ENCODE measurements around the gene THADA.
A peak's percentile ranks its signal among the peaks of the same experiment; 100 is the strongest.
"Not testable (repeated sequence)": the region's sequence is repeated elsewhere in the genome, so short reads cannot be mapped to it uniquely, and the experiment has no call there.

THADA gene

GRCh38 chr2:43410055-43410604 lies 185.7 kb downstream of the THADA start:
- no peak for DNase-seq

GRCh38 chr2:43408407-43409160 lies 187.3 kb downstream of the THADA start:
- no peak for DNase-seq

GRCh38 chr2:43407935-43408334 lies 187.9 kb downstream of the THADA start:
- no peak for DNase-seq

- no peak for DNase-seq
Measured at GRCh38 chr2:43406651-43407279, 189.1 kb downstream of the THADA start.

- peak; percentile 7 for DNase-seq
Measured at GRCh38 chr2:43405829-43406228, 190.0 kb downstream of the THADA start.

GRCh38 chr2:43402452-43402937 lies 193.3 kb downstream of the THADA start:
- no peak for DNase-seq

GRCh38 chr2:43402002-43402401 lies 193.8 kb downstream of the THADA start:
- DNase-seq, result no peak

- no peak for DNase-seq
Measured at GRCh38 chr2:43400508-43400907, 195.3 kb downstream of the THADA start.

GRCh38 chr2:43399515-43400264 lies 196.1 kb downstream of the THADA start:
- peak; percentile 85 for DNase-seq

- no peak for DNase-seq
Measured at GRCh38 chr2:43399098-43399497, 196.7 kb downstream of the THADA start.

GRCh38 chr2:43397821-43398220 lies 198.0 kb downstream of the THADA start:
- DNase-seq, result no peak

- DNase-seq, result no peak
Measured at GRCh38 chr2:43397411-43397810, 198.4 kb downstream of the THADA start.

GRCh38 chr2:43396344-43396743 lies 199.5 kb downstream of the THADA start:
- not testable (repeated sequence) for DNase-seq

- DNase-seq, result no peak
Measured at GRCh38 chr2:43393918-43394317, 201.9 kb downstream of the THADA start.

GRCh38 chr2:43391878-43392215 lies 204.0 kb downstream of the THADA start:
- peak; percentile 65 for DNase-seq

GRCh38 chr2:43391201-43391877 lies 204.5 kb downstream of the THADA start:
- no peak for DNase-seq

GRCh38 chr2:43389581-43390466 lies 206.0 kb downstream of the THADA start:
- DNase-seq, result no peak

GRCh38 chr2:43388371-43388770 lies 207.5 kb downstream of the THADA start:
- DNase-seq, result no peak

GRCh38 chr2:43387092-43388062 lies 208.5 kb downstream of the THADA start:
- DNase-seq, result peak; percentile 46

GRCh38 chr2:43386679-43387078 lies 209.2 kb downstream of the THADA start:
- DNase-seq, result not testable (repeated sequence)

GRCh38 chr2:43384143-43384542 lies 211.7 kb downstream of the THADA start:
- no peak for DNase-seq

Measured in fibroblast of upper back skin (primary cell).